Activated CD8-positive, alpha-beta memory T cell treated with anti-CD3 and anti-CD28 coated beads, Interleukin-2, amount 10 ng/mL, durations not matched to agents 7 days and 5 days (primary cell): ENCODE results near the gene SLAMF8. TPM values are rescaled to one million over a fixed set of nuclear protein-coding genes. Genes with fewer than 3 reads are reported as not detected.

Experiments used
- ATAC-seq: fragments of 150-1000 bp; cut with Tn5 transposase; one replicate; pipeline ENCODE4 v1.10.0; 2021; ENCODE audit warnings: moderate library complexity
- CTCF ChIA-PET: fragments of 350-600 bp; sonication (Branson Sonifier 250); formaldehyde crosslinking; loops from one replicate; lab custom pipeline; 2021; ENCODE audit warnings: antibody characterized with exemption; lab: Charles Lee
- DNase-seq: peaks from one replicate; pipeline ENCODE4 v3.0.0-alpha.2; 2020
- H3K27ac Mint-ChIP-seq: one replicate; pipeline ENCODE4 v1.8.0; 2021; ENCODE audit warnings: mild to moderate bottlenecking, mixed read lengths
- H3K27me3 Mint-ChIP-seq: one replicate; pipeline ENCODE4 v1.8.0; 2021; ENCODE audit warnings: mixed read lengths
- H3K36me3 Mint-ChIP-seq: one replicate; pipeline ENCODE4 v1.8.0; 2021; ENCODE audit warnings: mild to moderate bottlenecking, mixed read lengths
- H3K4me1 Mint-ChIP-seq: one replicate; pipeline ENCODE4 v1.8.0; 2021; ENCODE audit warnings: mixed read lengths
- H3K4me3 Mint-ChIP-seq: one replicate; pipeline ENCODE4 v1.8.0; 2021; ENCODE audit warnings: mild to moderate bottlenecking, moderate library complexity, mixed read lengths
- H3K9me3 Mint-ChIP-seq: one replicate; pipeline ENCODE4 v1.8.0; 2022; ENCODE audit warnings: low read depth, mixed read lengths
- total RNA-seq, 2 experiments: library from RNA; stranded (reverse); gene quantifications; one replicate each; pipeline ENCODE4 v1.2.3, GENCODE V29; 2021

Gene SLAMF8
- total RNA-seq, 2 experiments from 2014 or later: 0.70 to 1.5 TPM

DNA sequence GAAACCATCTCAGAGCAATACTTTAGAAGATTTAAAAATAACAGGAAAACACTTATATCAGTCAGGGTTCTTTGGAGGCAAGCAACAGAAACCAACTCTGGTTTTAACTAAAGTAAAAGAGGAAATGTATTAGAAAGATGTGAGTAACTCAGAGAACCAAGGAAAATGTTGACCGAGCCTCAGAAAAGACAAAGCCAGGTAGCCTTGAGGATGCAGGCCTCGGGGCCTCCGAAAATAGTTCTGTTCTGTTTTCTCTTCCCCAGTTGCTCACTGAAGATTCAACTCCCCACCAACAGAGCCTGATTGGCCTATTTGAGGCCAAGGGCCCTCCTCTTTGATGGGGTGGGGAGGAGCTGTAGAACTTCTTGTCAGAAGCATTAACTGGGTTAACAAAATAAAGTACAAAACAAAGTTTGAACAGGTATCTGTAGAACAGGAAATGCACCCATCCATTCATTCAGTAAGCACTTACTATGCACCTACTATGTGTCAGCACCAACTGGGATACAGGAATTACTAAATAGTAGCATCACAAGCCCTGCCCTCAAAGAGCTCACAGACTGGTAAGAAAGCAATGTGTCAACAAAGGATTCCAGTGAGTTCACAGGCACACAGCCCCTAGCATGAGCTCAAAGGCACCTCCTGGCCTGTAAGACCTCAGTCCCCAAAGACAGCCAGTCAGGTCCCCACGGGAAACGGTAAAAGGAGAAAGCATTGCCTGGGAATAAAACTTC lies 12.6 kb downstream of the SLAMF8 start:
- H3K4me3 Mint-ChIP-seq: no peak overlapping the region
- CTCF ChIA-PET: interaction anchor here (0.7 to 1.4 kb wide), 3 partner anchors 12 to 55 kb away, joined by 3 read pairs; no protein-coding TSS in a partner anchor
- DNase-seq (no peak), ATAC-seq (no peak)
- peaks cover 2% of the 10 kb centered on the region for H3K27me3 Mint-ChIP-seq
- H3K4me1 Mint-ChIP-seq: peaks cover 9% of the 10 kb centered on the region
- no peak overlapping the region for H3K27ac Mint-ChIP-seq
- no peaks in the 10 kb centered on the region for H3K9me3 Mint-ChIP-seq
- H3K36me3 Mint-ChIP-seq: no peaks in the 10 kb centered on the region

GRCh38 chr1:159841749-159842148 lies 15.1 kb downstream of the SLAMF8 start:
- H3K4me3 Mint-ChIP-seq: no peak overlapping the region
- H3K27ac Mint-ChIP-seq: no peak overlapping the region
- H3K27me3 Mint-ChIP-seq: peaks cover 11% of the 10 kb centered on the region
- CTCF ChIA-PET: interaction anchor here (0.7 to 1.1 kb wide), 3 partner anchors 10 to 43 kb away, joined by 3 to 4 read pairs (median 4); no protein-coding TSS in a partner anchor
- no peak for DNase-seq
- peaks cover 9% of the 10 kb centered on the region for H3K4me1 Mint-ChIP-seq
- no peaks in the 10 kb centered on the region for H3K9me3 Mint-ChIP-seq
- H3K36me3 Mint-ChIP-seq: no peaks in the 10 kb centered on the region
- no peak for ATAC-seq

DNA sequence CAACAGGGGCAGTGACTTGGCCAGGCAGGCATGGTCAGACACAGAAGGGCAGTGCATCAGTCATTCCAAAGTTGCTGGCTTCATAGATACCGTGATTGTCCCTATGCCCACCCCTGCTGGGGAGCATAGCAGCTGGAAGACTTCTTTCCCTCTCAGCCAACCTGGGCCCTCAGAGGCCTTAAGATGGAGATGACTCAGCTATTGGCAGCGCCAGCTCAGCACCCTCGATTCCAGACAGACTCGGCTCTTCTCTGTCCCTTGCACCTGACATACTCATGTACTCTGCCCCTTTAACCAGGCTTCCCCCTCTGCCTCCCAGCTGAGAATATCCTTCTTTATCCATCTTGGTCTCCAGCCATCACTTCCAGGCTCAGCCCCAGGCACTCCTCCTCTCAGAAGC lies 16.8 kb downstream of the SLAMF8 start:
- H3K27me3 Mint-ChIP-seq: peaks cover 11% of the 10 kb centered on the region
- CTCF ChIA-PET: interaction anchor here (1.4 kb wide), 1 partner anchor 62 kb away, joined by 3 read pairs; no protein-coding TSS in a partner anchor
- DNase-seq (no peak), ATAC-seq (no peak)
- H3K9me3 Mint-ChIP-seq: no peaks in the 10 kb centered on the region
- no peak overlapping the region for H3K4me3 Mint-ChIP-seq
- H3K36me3 Mint-ChIP-seq: no peaks in the 10 kb centered on the region
- no peak overlapping the region for H3K27ac Mint-ChIP-seq
- peaks cover 6% of the 10 kb centered on the region for H3K4me1 Mint-ChIP-seq

DNA sequence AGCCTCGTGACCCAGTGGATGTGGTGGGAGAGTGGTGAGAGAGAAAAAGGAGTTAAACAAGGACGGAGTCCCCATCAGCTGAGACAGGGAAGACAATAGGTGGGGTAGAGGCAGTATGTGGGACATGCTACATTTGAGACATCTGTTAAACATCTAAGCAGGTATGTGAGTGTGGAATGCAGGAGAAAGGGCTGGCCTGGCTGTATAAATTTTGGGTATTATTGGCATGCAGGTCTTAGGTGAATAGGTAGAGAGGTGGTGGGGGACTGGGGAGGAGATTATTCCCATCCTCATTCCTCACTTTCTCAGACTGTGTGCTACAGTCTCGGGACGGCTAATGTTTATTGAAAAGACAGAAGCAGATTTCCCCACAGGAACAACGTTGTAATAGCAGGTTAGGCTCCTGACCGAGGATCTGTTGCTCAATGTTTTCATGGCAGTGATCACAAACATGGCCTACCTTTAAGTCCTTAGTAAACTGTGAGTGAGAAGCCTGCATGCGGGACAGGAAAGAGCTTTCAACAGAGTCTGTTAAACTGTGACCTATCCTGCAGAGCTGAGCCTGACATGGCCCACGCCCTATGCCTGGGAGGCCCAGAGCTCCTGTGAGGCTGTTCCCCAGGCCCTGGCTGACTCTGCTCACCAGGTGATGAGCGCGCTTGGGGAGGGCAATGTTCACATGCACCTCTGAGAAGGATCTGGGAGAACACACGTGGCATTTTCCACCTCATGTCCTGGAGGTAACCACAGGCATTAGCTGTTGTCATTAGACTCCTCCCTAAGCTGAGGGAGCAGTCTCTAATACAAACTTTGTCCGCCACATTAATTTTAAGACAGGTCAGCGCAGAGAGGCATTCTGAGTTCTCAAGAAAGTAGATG lies 19.3 kb downstream of the SLAMF8 start:
- Mint-ChIP-seq H3K27ac (no peak overlapping the region), H3K9me3 (no peaks in the 10 kb centered on the region), H3K36me3 (no peaks in the 10 kb centered on the region), H3K27me3 (peaks cover 11% of the 10 kb centered on the region), H3K4me3 (no peak overlapping the region), H3K4me1 (no peaks in the 10 kb centered on the region)
- DNase-seq (no peak), ATAC-seq (no peak)
- CTCF ChIA-PET: no interaction called here

DNA sequence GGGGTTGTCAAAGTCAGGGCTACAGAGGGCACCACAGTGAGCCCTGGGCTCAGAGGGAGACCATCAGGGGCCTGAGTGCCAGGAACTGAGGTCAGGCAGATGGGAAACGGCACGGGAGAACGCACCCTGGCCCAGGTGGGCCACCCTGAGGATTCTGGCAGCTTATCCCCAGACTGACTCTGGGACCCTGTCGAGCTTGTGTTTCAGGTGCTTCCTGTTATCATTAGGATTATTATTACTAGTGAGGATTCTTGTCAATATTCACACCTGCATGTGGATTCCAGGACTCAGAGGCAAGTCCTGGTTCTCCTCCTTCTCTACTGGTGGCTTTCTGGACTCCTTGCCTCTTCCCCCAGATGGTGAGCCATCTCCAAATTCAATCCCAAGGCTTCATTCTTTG lies 20.6 kb downstream of the SLAMF8 start:
- Mint-ChIP-seq H3K4me1 (no peaks in the 10 kb centered on the region), H3K9me3 (no peaks in the 10 kb centered on the region), H3K27ac (no peak overlapping the region), H3K36me3 (no peaks in the 10 kb centered on the region), H3K4me3 (no peak overlapping the region), H3K27me3 (peaks cover 12% of the 10 kb centered on the region)
- CTCF ChIA-PET: interaction anchor here (1.4 kb wide), 1 partner anchor 43 kb away, joined by 4 read pairs; no protein-coding TSS in a partner anchor
- ATAC-seq (no peak), DNase-seq (no peak)

- ATAC-seq (no peak), DNase-seq (no peak)
- Mint-ChIP-seq H3K27me3 (peaks cover 16% of the 10 kb centered on the region), H3K36me3 (no peaks in the 10 kb centered on the region), H3K4me3 (no peak overlapping the region), H3K9me3 (no peaks in the 10 kb centered on the region), H3K4me1 (no peaks in the 10 kb centered on the region), H3K27ac (no peak overlapping the region)
- CTCF ChIA-PET: interaction anchor here (1.4 kb wide), 1 partner anchor 42 kb away, joined by 4 read pairs; no protein-coding TSS in a partner anchor
Observed at GRCh38 chr1:159848326-159848725, 21.7 kb downstream of the SLAMF8 start.

DNA sequence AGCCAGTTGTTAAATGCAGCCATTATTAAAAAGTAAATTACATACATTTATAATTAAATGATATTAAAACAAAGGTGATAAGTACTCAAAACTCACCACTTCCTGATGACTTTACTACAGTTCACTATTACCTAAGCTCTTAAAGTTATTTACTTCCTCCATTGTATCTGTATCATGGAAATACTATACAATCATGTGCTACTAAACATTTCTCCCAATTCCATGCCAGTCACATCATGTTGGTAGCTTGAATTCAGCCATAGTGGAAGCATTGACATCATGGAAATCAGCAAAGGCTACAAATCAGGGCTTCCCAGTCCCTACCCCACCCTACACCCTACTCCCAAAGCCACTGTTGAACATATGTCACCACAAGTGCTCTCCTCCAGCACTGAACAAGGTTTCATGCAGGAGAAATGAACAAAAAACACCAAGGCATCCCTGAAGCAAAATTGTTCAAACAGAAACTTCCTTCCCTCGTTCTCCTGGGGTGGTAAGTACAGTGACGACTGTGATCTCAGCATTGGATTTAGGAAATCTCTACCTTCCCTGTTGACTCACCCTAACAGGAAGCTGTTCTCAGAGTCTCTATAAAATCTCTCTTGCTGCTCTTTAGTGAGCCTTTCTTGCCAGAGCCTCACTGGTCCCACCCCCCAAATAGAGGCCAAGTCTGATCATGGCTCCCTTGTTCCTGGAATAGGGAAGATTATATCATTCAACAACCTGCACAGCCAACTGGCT lies 23.1 kb downstream of the SLAMF8 start:
- CTCF ChIA-PET: interaction anchor here (1.2 to 2.4 kb wide), 3 partner anchors 17 to 51 kb away, joined by 3 to 12 read pairs (median 7); no protein-coding TSS in a partner anchor
- Mint-ChIP-seq H3K4me3 (no peak overlapping the region), H3K27ac (no peak overlapping the region), H3K4me1 (peaks cover 6% of the 10 kb centered on the region), H3K27me3 (peaks cover 14% of the 10 kb centered on the region), H3K36me3 (no peaks in the 10 kb centered on the region), H3K9me3 (no peaks in the 10 kb centered on the region)
- no peak for ATAC-seq
- DNase-seq: no peak

- DNase-seq (no peak), ATAC-seq (no peak)
- no peaks in the 10 kb centered on the region for H3K36me3 Mint-ChIP-seq
- peaks cover 12% of the 10 kb centered on the region for H3K4me1 Mint-ChIP-seq
- CTCF ChIA-PET: interaction anchor here (1.0 to 2.4 kb wide), 7 partner anchors 9 to 156 kb away, joined by 3 to 12 read pairs (median 4); no protein-coding TSS in a partner anchor
- no peak overlapping the region for H3K4me3 Mint-ChIP-seq
- H3K9me3 Mint-ChIP-seq: no peaks in the 10 kb centered on the region
- H3K27me3 Mint-ChIP-seq: peaks cover 13% of the 10 kb centered on the region
- no peak overlapping the region for H3K27ac Mint-ChIP-seq
Observed at GRCh38 chr1:159851407-159851806, 24.7 kb downstream of the SLAMF8 start.

GRCh38 chr1:159853417-159854115 lies 26.9 kb downstream of the SLAMF8 start:
- CTCF ChIA-PET: interaction anchor here (1.1 to 1.7 kb wide), 8 partner anchors 19 to 154 kb away, joined by 3 to 6 read pairs (median 5); partner anchors contain the start of gene SLAMF8
- no peak for DNase-seq

GRCh38 chr1:159854116-159854692 lies 27.5 kb downstream of the SLAMF8 start:
- CTCF ChIA-PET: interaction anchor here (1.1 to 1.7 kb wide), 7 partner anchors 19 to 154 kb away, joined by 3 to 6 read pairs (median 5); partner anchors contain the start of gene SLAMF8
- H3K27me3 Mint-ChIP-seq: peaks cover 10% of the 10 kb centered on the region
- no peaks in the 10 kb centered on the region for H3K36me3 Mint-ChIP-seq
- DNase-seq (no peak), ATAC-seq (peak; percentile 26)
- H3K4me1 Mint-ChIP-seq: peaks cover 12% of the 10 kb centered on the region
- peak overlapping the region; percentile 77 for H3K4me3 Mint-ChIP-seq
- H3K9me3 Mint-ChIP-seq: no peaks in the 10 kb centered on the region
- peak overlapping the region; percentile 42 for H3K27ac Mint-ChIP-seq

More at GRCh38 chr1:159853417-159854115, 26.9 kb downstream of the SLAMF8 start:
- ATAC-seq: no peak
- Mint-ChIP-seq H3K27me3 (peaks cover 10% of the 10 kb centered on the region), H3K4me3 (peak overlapping the region; percentile 77), H3K36me3 (no peaks in the 10 kb centered on the region), H3K27ac (no peak overlapping the region), H3K4me1 (peaks cover 12% of the 10 kb centered on the region), H3K9me3 (no peaks in the 10 kb centered on the region)

- CTCF ChIA-PET: interaction anchor here (0.8 to 1.4 kb wide), 3 partner anchors 28 to 55 kb away, joined by 3 to 5 read pairs (median 4); partner anchors contain the start of gene SLAMF8
- DNase-seq (peak; percentile 84), ATAC-seq (peak; percentile 93)
- Mint-ChIP-seq H3K36me3 (no peaks in the 10 kb centered on the region), H3K4me1 (peaks cover 12% of the 10 kb centered on the region), H3K9me3 (no peaks in the 10 kb centered on the region), H3K27ac (peak overlapping the region; percentile 63), H3K27me3 (peaks cover 10% of the 10 kb centered on the region), H3K4me3 (peak overlapping the region; percentile 77)
Observed at GRCh38 chr1:159854693-159855192, 28.1 kb downstream of the SLAMF8 start.
